ENCODE measurements around the gene BRK1. TPM values are rescaled to one million over a fixed set of nuclear protein-coding genes. Genes with fewer than 3 reads are reported as not detected.
A peak's percentile ranks its signal among the peaks of the same experiment; 100 is the strongest.

Gene BRK1
- polyA plus RNA-seq, 1 experiment, result 112 TPM

DNA sequence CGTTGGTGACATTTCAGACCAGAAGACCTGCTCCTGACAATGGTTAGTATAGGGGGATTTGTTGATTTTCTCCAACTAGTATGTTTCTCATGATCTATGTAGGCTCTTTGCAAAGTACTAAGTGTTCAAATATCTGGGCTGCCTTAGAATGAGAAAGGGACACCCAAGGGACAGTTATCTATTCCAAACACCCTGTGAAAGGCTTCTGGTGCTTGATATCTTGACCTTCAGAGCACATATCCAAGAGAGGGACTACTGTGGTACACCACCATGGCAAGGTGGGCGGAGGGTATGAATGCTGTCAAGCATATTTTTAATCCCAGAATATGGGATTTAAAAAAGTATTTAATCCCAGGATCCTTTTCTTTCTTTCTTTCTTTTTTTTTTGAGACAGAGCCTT is 8.6 kb upstream of the BRK1 start:
- Histone ChIP-seq H3K4me3 (ENCODE audit: low read depth, low read length) (no peak overlapping the region), H3K36me3 (ENCODE audit: control insufficient read depth, insufficient read depth, low read length) (no peaks in the 10 kb centered on the region), H3K27me3 (ENCODE audit: control insufficient read depth, insufficient read depth, low read length) (no peaks in the 10 kb centered on the region)
- no peak for DNase-seq (ENCODE audit: low read depth)
- ChIA-PET POLR2A (no interaction called here), CTCF (no interaction called here)
- TF ChIP-seq, protein P1, sequence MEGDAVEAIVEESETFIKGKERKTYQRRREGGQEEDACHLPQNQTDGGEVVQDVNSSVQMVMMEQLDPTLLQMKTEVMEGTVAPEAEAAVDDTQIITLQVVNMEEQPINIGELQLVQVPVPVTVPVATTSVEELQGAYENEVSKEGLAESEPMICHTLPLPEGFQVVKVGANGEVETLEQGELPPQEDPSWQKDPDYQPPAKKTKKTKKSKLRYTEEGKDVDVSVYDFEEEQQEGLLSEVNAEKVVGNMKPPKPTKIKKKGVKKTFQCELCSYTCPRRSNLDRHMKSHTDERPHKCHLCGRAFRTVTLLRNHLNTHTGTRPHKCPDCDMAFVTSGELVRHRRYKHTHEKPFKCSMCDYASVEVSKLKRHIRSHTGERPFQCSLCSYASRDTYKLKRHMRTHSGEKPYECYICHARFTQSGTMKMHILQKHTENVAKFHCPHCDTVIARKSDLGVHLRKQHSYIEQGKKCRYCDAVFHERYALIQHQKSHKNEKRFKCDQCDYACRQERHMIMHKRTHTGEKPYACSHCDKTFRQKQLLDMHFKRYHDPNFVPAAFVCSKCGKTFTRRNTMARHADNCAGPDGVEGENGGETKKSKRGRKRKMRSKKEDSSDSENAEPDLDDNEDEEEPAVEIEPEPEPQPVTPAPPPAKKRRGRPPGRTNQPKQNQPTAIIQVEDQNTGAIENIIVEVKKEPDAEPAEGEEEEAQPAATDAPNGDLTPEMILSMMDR (IDR thresholded peaks at IDR 0.05; ENCODE audit: insufficient read depth, low read depth, low read length), result no peak

- no peaks in the 10 kb centered on the region for H3K27me3 ChIP-seq (ENCODE audit: control insufficient read depth, insufficient read depth, low read length)
- POLR2A ChIA-PET, result no interaction called here
- no peak within 1 kb of the TSS for H3K4me3 ChIP-seq (ENCODE audit: low read depth, low read length)
- TF ChIP-seq, protein P1 (IDR thresholded peaks at IDR 0.05; ENCODE audit: insufficient read depth, low read depth, low read length), result no peak
- DNase-seq (ENCODE audit: low read depth), result no peak
- CTCF ChIA-PET, result no interaction called here
- no peaks in the 10 kb centered on the region for H3K36me3 ChIP-seq (ENCODE audit: control insufficient read depth, insufficient read depth, low read length)
Observed at GRCh38 chr3:10108091-10108490, 7.4 kb upstream of the BRK1 start, which contains the start of gene FANCD2OS. TSS of gene FANCD2OS (minus strand) at chr3:10108255. CDS start at chr3:10104774, 3,481 bp downstream.

- Histone ChIP-seq H3K4me3 (ENCODE audit: low read depth, low read length) (peak overlapping the region; percentile 86), H3K27me3 (ENCODE audit: control insufficient read depth, insufficient read depth, low read length) (no peaks in the 10 kb centered on the region), H3K36me3 (ENCODE audit: control insufficient read depth, insufficient read depth, low read length) (no peaks in the 10 kb centered on the region)
- DNase-seq (ENCODE audit: low read depth), result peak; percentile 4
- ChIA-PET CTCF (interaction anchor here (1.3 kb wide), 1 partner anchor 398 kb away, joined by 3 read pairs; no protein-coding TSS in a partner anchor), POLR2A (no interaction called here)
- TF ChIP-seq, protein P1 (IDR thresholded peaks at IDR 0.05; ENCODE audit: insufficient read depth, low read depth, low read length), result no peak
Observed at GRCh38 chr3:10116138-10116460, 624 bp downstream of the BRK1 start.

DNA sequence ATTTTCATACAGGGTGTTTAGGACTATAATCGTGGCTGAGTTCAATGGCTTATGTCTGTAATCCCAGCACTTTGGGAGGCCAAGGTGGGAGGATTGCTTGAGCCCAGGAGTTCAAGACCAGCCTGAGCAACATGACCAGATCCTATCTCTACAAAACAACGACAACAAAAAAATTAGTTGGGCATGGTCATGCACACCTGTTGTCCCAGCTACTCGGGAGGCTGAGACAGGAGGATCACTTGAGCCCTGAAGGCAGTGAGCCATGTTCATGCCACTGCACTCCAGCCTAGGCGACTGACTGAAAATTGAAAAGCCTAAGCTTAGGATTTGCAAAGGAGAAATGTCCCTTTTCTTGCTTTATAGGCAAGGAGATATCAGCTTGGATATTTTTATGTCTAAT is 1.5 kb downstream of the BRK1 start:
- Histone ChIP-seq H3K36me3 (ENCODE audit: control insufficient read depth, insufficient read depth, low read length) (no peaks in the 10 kb centered on the region), H3K27me3 (ENCODE audit: control insufficient read depth, insufficient read depth, low read length) (no peaks in the 10 kb centered on the region), H3K4me3 (ENCODE audit: low read depth, low read length) (no peak overlapping the region; the same call in 1 of the 2 replicates)
- TF ChIP-seq, protein P1 (IDR thresholded peaks at IDR 0.05; ENCODE audit: insufficient read depth, low read depth, low read length), result no peak
- ChIA-PET POLR2A (no interaction called here), CTCF (no interaction called here)
- no peak for DNase-seq (ENCODE audit: low read depth)

DNA sequence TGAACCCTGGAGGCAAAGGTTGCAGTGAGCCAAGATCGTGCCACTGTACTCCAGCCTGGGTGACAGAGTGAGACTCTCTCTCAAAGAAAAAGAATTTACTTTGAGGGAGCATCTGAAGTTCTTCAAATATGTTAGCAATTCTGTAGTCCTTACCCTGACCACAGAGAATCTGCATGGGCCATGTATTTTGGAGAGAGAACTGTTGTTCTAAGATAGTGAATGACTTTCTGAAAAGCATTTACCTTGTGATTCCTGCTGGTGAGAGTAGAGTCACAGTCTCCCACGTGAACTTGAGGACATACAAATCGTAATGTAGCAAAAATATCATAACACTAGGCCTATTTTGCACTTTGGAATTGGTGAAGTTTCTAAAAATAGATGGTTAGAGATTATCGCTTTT is 3.9 kb downstream of the BRK1 start:
- POLR2A ChIA-PET, result no interaction called here

More for the DNA sequence above, 3.9 kb downstream of the BRK1 start:
- no peak overlapping the region for H3K4me3 ChIP-seq (ENCODE audit: low read depth, low read length)
- CTCF ChIA-PET, result no interaction called here
- TF ChIP-seq, protein P1 (IDR thresholded peaks at IDR 0.05; ENCODE audit: insufficient read depth, low read depth, low read length), result no peak
- DNase-seq (ENCODE audit: low read depth), result no peak
- no peaks in the 10 kb centered on the region for H3K36me3 ChIP-seq (ENCODE audit: control insufficient read depth, insufficient read depth, low read length)
- H3K27me3 ChIP-seq (ENCODE audit: control insufficient read depth, insufficient read depth, low read length), result no peaks in the 10 kb centered on the region

All from BJ (cell line).